Panc1 (cell line): ENCODE measurements around the gene C2orf66.

Experiments used
- CTCF ChIP-seq: fragments of 450-650 bp; IDR thresholded peaks from 2 replicates; pipeline ENCODE4 v1.5.1; 2017; ENCODE audit warnings: mild to moderate bottlenecking
- POLR2AphosphoS5 ChIP-seq: IDR thresholded peaks from 2 replicates; pipeline ENCODE4 v1.6.1; 2012; ENCODE audit warnings: mild to moderate bottlenecking, low read depth, low read length, moderate library complexity
- REST ChIP-seq, 2 experiments: IDR thresholded peaks; 2 replicates each; pipeline ENCODE4 v1.6.1; 2011 to 2012; ENCODE audit warnings: low read depth in 2 of 2, control low read depth in 1 of 2, low read length in 1 of 2, mild to moderate bottlenecking in 1 of 2, moderate library complexity in 1 of 2; ENCODE audit not compliant: insufficient read depth in 1 of 2
- SIN3A ChIP-seq: IDR thresholded peaks from 2 replicates; pipeline ENCODE4 v1.6.1; 2012; ENCODE audit warnings: low read depth, mild to moderate bottlenecking, low read length, moderate library complexity, borderline replicate concordance; ENCODE audit not compliant: insufficient read depth
- TCF7L2 ChIP-seq: IDR thresholded peaks from 2 replicates; pipeline ENCODE4 v1.6.1; 2011; ENCODE audit warnings: mild to moderate bottlenecking, low read depth, low read length, inconsistent platforms

GRCh38 chr2:196827356-196827755 is 18.2 kb upstream of the C2orf66 start:
- no peak for TF ChIP-seq CTCF
- TF ChIP-seq REST (IDR thresholded peaks at IDR 0.05; ENCODE audit: insufficient read depth in 1 of 2, low read depth in 2 of 2, low read length in 1 of 2): no peak
- no peak for TF ChIP-seq POLR2AphosphoS5
- TF ChIP-seq TCF7L2: no peak
- TF ChIP-seq SIN3A: no peak
